SU-DHL-6 (cell line): ENCODE measurements around the gene PCYOX1L.

Source experiments
- EZH2phosphoT487 ChIP-seq: fragments of 200-600 bp; sonication (generic), shearing (Covaris generic); conservative IDR thresholded peaks from 2 replicates; pipeline ENCODE4 v1.6.1; 2018; ENCODE audit warnings: mild to moderate bottlenecking, antibody characterized with exemption, low read length, moderate library complexity, mixed read lengths
- TF ChIP-seq, protein P1 (sequence below): fragments of 200-600 bp; sonication (generic); IDR thresholded peaks from one replicate; pipeline ENCODE4 v1.5.1; 2017; ENCODE audit warnings: antibody characterized with exemption, mild to moderate bottlenecking, low read length, moderate library complexity; ENCODE audit not compliant: insufficient read depth, poor library complexity, severe bottlenecking

DNA sequence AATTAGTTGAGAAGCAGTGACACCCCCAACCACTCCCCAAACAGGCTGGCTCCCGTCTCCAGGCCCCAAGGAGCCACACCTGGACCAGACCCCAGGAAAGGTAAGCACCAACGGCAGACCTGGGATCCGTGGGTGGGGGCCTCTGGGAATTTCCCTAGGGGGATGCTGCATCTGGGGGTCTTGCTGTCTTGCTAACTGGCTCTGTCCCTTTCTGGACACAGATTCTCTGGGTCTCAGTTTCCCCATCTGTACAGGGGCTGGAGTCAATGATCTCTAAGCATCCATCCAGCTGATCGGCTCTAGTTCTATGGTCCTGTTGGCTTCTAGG is 49.1 kb downstream of the PCYOX1L start:
- TF ChIP-seq, protein P1, sequence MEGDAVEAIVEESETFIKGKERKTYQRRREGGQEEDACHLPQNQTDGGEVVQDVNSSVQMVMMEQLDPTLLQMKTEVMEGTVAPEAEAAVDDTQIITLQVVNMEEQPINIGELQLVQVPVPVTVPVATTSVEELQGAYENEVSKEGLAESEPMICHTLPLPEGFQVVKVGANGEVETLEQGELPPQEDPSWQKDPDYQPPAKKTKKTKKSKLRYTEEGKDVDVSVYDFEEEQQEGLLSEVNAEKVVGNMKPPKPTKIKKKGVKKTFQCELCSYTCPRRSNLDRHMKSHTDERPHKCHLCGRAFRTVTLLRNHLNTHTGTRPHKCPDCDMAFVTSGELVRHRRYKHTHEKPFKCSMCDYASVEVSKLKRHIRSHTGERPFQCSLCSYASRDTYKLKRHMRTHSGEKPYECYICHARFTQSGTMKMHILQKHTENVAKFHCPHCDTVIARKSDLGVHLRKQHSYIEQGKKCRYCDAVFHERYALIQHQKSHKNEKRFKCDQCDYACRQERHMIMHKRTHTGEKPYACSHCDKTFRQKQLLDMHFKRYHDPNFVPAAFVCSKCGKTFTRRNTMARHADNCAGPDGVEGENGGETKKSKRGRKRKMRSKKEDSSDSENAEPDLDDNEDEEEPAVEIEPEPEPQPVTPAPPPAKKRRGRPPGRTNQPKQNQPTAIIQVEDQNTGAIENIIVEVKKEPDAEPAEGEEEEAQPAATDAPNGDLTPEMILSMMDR = no peak
- no peak for TF ChIP-seq EZH2phosphoT487
